ENCODE measurements around the gene GPBP1L1. TPM values are rescaled to one million over a fixed set of nuclear protein-coding genes. Genes with fewer than 3 reads are reported as not detected.
A peak's percentile ranks its signal among the peaks of the same experiment; 100 is the strongest.

GPBP1L1 gene
- total RNA-seq, 2 donors from 2014 or later: 117 to 124 TPM

- Histone ChIP-seq H3K27me3 (ENCODE audit: control insufficient read depth, insufficient read depth, low read length, poor library complexity, severe bottlenecking) (no peaks in the 10 kb centered on the region), H3K9me3 (ENCODE audit: control insufficient read depth, low read length) (no peaks in the 10 kb centered on the region), H3K36me3 (ENCODE audit: control insufficient read depth, insufficient read depth, low read length) (peaks cover 80% of the 10 kb centered on the region), H3K4me3 (ENCODE audit: low read length) (no peak overlapping the region), H3K27ac (ENCODE audit: low read depth, low read length) (no peak overlapping the region), H3K9ac (ENCODE audit: extremely low read depth, low read length, poor library complexity, severe bottlenecking) (no peak overlapping the region), H3K4me1 (ENCODE audit: control insufficient read depth, insufficient read depth, low read length) (no peaks in the 10 kb centered on the region)
- H3K4me1 Mint-ChIP-seq: no peaks in the 10 kb centered on the region
- H3K27ac Mint-ChIP-seq: no peak overlapping the region
- no peaks in the 10 kb centered on the region for H3K27me3 Mint-ChIP-seq (ENCODE audit: insufficient read depth)
- H3K36me3 Mint-ChIP-seq (ENCODE audit: low read depth): peaks cover 61% of the 10 kb centered on the region
- no peak overlapping the region for H3K4me3 Mint-ChIP-seq
- WGBS, 2 experiments (ENCODE audit: insufficient coverage in 1 of 2, insufficient read length in 1 of 2): 100% methylated on average over 1 to 2 of the region's 2 CpGs
- no peaks in the 10 kb centered on the region for H3K9me3 Mint-ChIP-seq
- DNase-seq: no peak
- TF ChIP-seq, protein P1, sequence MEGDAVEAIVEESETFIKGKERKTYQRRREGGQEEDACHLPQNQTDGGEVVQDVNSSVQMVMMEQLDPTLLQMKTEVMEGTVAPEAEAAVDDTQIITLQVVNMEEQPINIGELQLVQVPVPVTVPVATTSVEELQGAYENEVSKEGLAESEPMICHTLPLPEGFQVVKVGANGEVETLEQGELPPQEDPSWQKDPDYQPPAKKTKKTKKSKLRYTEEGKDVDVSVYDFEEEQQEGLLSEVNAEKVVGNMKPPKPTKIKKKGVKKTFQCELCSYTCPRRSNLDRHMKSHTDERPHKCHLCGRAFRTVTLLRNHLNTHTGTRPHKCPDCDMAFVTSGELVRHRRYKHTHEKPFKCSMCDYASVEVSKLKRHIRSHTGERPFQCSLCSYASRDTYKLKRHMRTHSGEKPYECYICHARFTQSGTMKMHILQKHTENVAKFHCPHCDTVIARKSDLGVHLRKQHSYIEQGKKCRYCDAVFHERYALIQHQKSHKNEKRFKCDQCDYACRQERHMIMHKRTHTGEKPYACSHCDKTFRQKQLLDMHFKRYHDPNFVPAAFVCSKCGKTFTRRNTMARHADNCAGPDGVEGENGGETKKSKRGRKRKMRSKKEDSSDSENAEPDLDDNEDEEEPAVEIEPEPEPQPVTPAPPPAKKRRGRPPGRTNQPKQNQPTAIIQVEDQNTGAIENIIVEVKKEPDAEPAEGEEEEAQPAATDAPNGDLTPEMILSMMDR (conservative IDR thresholded peaks at IDR 0.05): no peak
Measured at GRCh38 chr1:45644661-45645060, 41.7 kb downstream of the GPBP1L1 start.

DNA sequence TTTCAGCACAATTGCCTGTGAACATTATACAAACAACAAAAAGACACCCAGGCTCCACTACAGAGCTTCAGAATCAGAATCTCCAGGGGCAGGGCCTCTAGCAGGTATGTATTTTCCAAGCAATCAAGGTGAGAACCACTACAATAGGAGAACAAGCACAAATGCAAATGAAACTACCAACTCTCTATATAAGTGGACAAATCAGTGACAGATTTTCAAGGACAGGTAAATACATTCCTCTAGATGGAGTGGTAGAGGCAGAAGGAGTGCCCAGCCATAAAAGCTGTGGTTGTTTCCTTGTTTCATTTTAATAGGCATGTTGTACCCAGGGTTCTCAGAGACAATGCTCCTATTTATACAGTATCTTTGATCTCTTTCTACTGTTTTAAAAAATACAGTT, 42.4 kb downstream of the GPBP1L1 start:
- H3K9ac ChIP-seq (ENCODE audit: extremely low read depth, low read length, poor library complexity, severe bottlenecking): no peak overlapping the region
- Mint-ChIP-seq H3K36me3 (ENCODE audit: low read depth) (peaks cover 55% of the 10 kb centered on the region), H3K4me3 (no peak overlapping the region), H3K27me3 (ENCODE audit: insufficient read depth) (no peaks in the 10 kb centered on the region), H3K27ac (no peak overlapping the region), H3K9me3 (no peaks in the 10 kb centered on the region), H3K4me1 (no peaks in the 10 kb centered on the region)
- no peak for DNase-seq
- peaks cover 78% of the 10 kb centered on the region for H3K36me3 ChIP-seq (ENCODE audit: control insufficient read depth, insufficient read depth, low read length)
- no peaks in the 10 kb centered on the region for H3K27me3 ChIP-seq (ENCODE audit: control insufficient read depth, insufficient read depth, low read length, poor library complexity, severe bottlenecking)
- no peak overlapping the region for H3K4me3 ChIP-seq (ENCODE audit: low read length)
- H3K9me3 ChIP-seq (ENCODE audit: control insufficient read depth, low read length): no peaks in the 10 kb centered on the region
- H3K27ac ChIP-seq (ENCODE audit: low read depth, low read length): no peak overlapping the region
- H3K4me1 ChIP-seq (ENCODE audit: control insufficient read depth, insufficient read depth, low read length): no peaks in the 10 kb centered on the region
- TF ChIP-seq, protein P1 (conservative IDR thresholded peaks at IDR 0.05): peak; percentile 56

- TF ChIP-seq, protein P1 (conservative IDR thresholded peaks at IDR 0.05): no peak
- H3K4me1 Mint-ChIP-seq: no peaks in the 10 kb centered on the region
- peaks cover 52% of the 10 kb centered on the region for H3K36me3 Mint-ChIP-seq (ENCODE audit: low read depth)
- no peak overlapping the region for H3K4me3 Mint-ChIP-seq
- Histone ChIP-seq H3K27me3 (ENCODE audit: control insufficient read depth, insufficient read depth, low read length, poor library complexity, severe bottlenecking) (no peaks in the 10 kb centered on the region), H3K9me3 (ENCODE audit: control insufficient read depth, low read length) (no peaks in the 10 kb centered on the region), H3K9ac (ENCODE audit: extremely low read depth, low read length, poor library complexity, severe bottlenecking) (no peak overlapping the region), H3K4me1 (ENCODE audit: control insufficient read depth, insufficient read depth, low read length) (no peaks in the 10 kb centered on the region), H3K27ac (ENCODE audit: low read depth, low read length) (no peak overlapping the region), H3K4me3 (ENCODE audit: low read length) (no peak overlapping the region), H3K36me3 (ENCODE audit: control insufficient read depth, insufficient read depth, low read length) (peaks cover 80% of the 10 kb centered on the region)
- no peak for DNase-seq
- no peaks in the 10 kb centered on the region for H3K27me3 Mint-ChIP-seq (ENCODE audit: insufficient read depth)
- no peaks in the 10 kb centered on the region for H3K9me3 Mint-ChIP-seq
- H3K27ac Mint-ChIP-seq: no peak overlapping the region
- WGBS, 2 experiments (ENCODE audit: insufficient coverage in 1 of 2, insufficient read length in 1 of 2): 89 to 100% methylated on average over 3 to 5 of the region's 5 CpGs
Measured at GRCh38 chr1:45643321-45643720, 43.0 kb downstream of the GPBP1L1 start.
